ENCODE measurements around the gene BICD1. TPM values are rescaled to one million over a fixed set of nuclear protein-coding genes. Genes with fewer than 3 reads are reported as not detected.

The BICD1 gene
- total and polyA plus RNA-seq, 2 of the 13 experiments (the other 11 are each of a cell fraction or from before 2014, with no cell fraction given): 4.5 to 5.2 TPM

GRCh38 chr12:32296567-32296966 lies 189.9 kb downstream of the BICD1 start (continued):
- TF ChIP-seq, protein P1, sequence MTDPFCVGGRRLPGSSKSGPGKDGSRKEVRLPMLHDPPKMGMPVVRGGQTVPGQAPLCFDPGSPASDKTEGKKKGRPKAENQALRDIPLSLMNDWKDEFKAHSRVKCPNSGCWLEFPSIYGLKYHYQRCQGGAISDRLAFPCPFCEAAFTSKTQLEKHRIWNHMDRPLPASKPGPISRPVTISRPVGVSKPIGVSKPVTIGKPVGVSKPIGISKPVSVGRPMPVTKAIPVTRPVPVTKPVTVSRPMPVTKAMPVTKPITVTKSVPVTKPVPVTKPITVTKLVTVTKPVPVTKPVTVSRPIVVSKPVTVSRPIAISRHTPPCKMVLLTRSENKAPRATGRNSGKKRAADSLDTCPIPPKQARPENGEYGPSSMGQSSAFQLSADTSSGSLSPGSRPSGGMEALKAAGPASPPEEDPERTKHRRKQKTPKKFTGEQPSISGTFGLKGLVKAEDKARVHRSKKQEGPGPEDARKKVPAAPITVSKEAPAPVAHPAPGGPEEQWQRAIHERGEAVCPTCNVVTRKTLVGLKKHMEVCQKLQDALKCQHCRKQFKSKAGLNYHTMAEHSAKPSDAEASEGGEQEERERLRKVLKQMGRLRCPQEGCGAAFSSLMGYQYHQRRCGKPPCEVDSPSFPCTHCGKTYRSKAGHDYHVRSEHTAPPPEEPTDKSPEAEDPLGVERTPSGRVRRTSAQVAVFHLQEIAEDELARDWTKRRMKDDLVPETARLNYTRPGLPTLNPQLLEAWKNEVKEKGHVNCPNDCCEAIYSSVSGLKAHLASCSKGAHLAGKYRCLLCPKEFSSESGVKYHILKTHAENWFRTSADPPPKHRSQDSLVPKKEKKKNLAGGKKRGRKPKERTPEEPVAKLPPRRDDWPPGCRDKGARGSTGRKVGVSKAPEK (CRISPR knock-in tag; IDR thresholded peaks at IDR 0.05; ENCODE audit: borderline replicate concordance): no peak
- no peak for TF ChIP-seq SP140L (CRISPR knock-in tag; IDR thresholded peaks at IDR 0.05; ENCODE audit: borderline replicate concordance)
- TF ChIP-seq ZBTB7A (CRISPR knock-in tag; IDR thresholded peaks at IDR 0.05): no peak
- TF ChIP-seq CCDC6 (CRISPR knock-in tag; IDR thresholded peaks at IDR 0.05): no peak
- TF ChIP-seq, protein P2, sequence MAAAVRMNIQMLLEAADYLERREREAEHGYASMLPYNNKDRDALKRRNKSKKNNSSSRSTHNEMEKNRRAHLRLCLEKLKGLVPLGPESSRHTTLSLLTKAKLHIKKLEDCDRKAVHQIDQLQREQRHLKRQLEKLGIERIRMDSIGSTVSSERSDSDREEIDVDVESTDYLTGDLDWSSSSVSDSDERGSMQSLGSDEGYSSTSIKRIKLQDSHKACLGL (CRISPR knock-in tag; IDR thresholded peaks at IDR 0.05): no peak
- no peak for TF ChIP-seq NFRKB (IDR thresholded peaks at IDR 0.05)

- Histone ChIP-seq H4K20me1 (ENCODE audit: insufficient read depth, low read length) (no peaks in the 10 kb centered on the region), H3K27ac (ENCODE audit: extremely low read length, insufficient read depth, low read length) (no peak overlapping the region), H3K9ac (ENCODE audit: insufficient read depth, low read depth, low read length) (no peak overlapping the region), H3K4me2 (ENCODE audit: low read depth, low read length) (no peak overlapping the region), H3K9me3 (ENCODE audit: low read length) (no peaks in the 10 kb centered on the region), H3K79me2 (ENCODE audit: insufficient read depth, low read length) (no peaks in the 10 kb centered on the region), H3K27me3 (ENCODE audit: control insufficient read depth in 1 of 2, insufficient read depth in 2 of 2, low read length in 2 of 2) (no peaks in the 10 kb centered on the region), H3K4me3 (replicated peaks in 1 of 3; ENCODE audit: insufficient read depth in 1 of 3, low read depth in 2 of 3, low read length in 3 of 3) (no peak overlapping the region), H3K36me3 (replicated peaks in 1 of 2; ENCODE audit: control insufficient read depth in 1 of 2, insufficient read depth in 2 of 2, low read length in 2 of 2) (no peaks in the 10 kb centered on the region), H3K4me1 (ENCODE audit: insufficient read depth, low read length) (peaks cover 5% of the 10 kb centered on the region; the same call in 1 of the 2 replicates), H2AFZ (ENCODE audit: low read length) (no peak overlapping the region)
- FAIRE-seq (no peak), ATAC-seq (no peak), DNase-seq (ENCODE audit: low spot score) (no peak)
- CTCF ChIA-PET (ENCODE audit: low intra/inter-chr PET ratio, low total read pairs): no interaction called here
- in situ Hi-C loops (cut with HindIII; ENCODE audit: extremely low pct_ligation_motif_present, low pct_unique_long_range_greater_than_20kb): no loop called here
- TF ChIP-seq, protein P3, sequence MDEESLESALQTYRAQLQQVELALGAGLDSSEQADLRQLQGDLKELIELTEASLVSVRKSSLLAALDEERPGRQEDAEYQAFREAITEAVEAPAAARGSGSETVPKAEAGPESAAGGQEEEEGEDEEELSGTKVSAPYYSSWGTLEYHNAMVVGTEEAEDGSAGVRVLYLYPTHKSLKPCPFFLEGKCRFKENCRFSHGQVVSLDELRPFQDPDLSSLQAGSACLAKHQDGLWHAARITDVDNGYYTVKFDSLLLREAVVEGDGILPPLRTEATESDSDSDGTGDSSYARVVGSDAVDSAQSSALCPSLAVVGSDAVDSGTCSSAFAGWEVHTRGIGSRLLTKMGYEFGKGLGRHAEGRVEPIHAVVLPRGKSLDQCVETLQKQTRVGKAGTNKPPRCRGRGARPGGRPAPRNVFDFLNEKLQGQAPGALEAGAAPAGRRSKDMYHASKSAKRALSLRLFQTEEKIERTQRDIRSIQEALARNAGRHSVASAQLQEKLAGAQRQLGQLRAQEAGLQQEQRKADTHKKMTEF (CRISPR knock-in tag; IDR thresholded peaks at IDR 0.05): no peak
- TF ChIP-seq ZSCAN25 (CRISPR knock-in tag; IDR thresholded peaks at IDR 0.05) (no peak), ZNF282 (IDR thresholded peaks at IDR 0.05; ENCODE audit: partially characterized antibody) (no peak), BATF2 (CRISPR knock-in tag; IDR thresholded peaks at IDR 0.05) (no peak), ISX (CRISPR knock-in tag; conservative IDR thresholded peaks at IDR 0.05) (no peak)
- WGBS (ENCODE audit: low lambda C conversion rate): 94% methylated on average over 3 of the region's 3 CpGs
- POLR2A ChIA-PET: no interaction called here
- no TSS peak for BruUV-seq (replicated peaks)
- intact Hi-C loops (cut with micrococcal nuclease; ENCODE audit: unreplicated experiment): no loop called here
These were observed 192.3 kb downstream of the BICD1 start for GRCh38 chr12:32298917-32299316.

All from HepG2 (cell line).